COLO829 (cell line): ENCODE results near the gene ZNF827.

Experiments used
- DNase-seq: peaks from one replicate; pipeline ENCODE4 v3.0.0; 2012; ENCODE audit warnings: low spot score

The ZNF827 gene

GRCh38 chr4:145709336-145709735 is 229.3 kb downstream of the ZNF827 start:
- no peak for DNase-seq
